IMR-90 (cell line): ENCODE measurements around the gene HDAC8. TPM values are rescaled to one million over a fixed set of nuclear protein-coding genes. Genes with fewer than 3 reads are reported as not detected.

Experiments
- ATAC-seq: fragments of 200-7000 bp; cut with Tn5 transposase; 2 replicates; pipeline ENCODE4 v1.9.1; 2020; ENCODE audit warnings: low read depth, mild to moderate bottlenecking, moderate library complexity
- BruUV-seq: library from RNA; stranded (reverse); fragments of 400-500 nt; replicated peaks from 2 replicates; lab custom pipeline; 2021; lab: Mats Ljungman, UMichigan
- CTCF ChIA-PET: fragments of 300-600 bp; formaldehyde crosslinking; extraction: SDS; loops from one replicate; lab custom pipeline; 2021; ENCODE audit warnings: antibody characterized with exemption; lab: Yijun Ruan, JAX
- POLR2A ChIA-PET: fragments of 300-600 bp; sonication (Branson Sonifier 250); formaldehyde crosslinking; loops from one replicate; lab custom pipeline; 2022; ENCODE audit warnings: antibody characterized with exemption; ENCODE audit not compliant: unreplicated experiment; lab: Charles Lee
- DNase-seq: peaks from one replicate; pipeline ENCODE4 v3.0.0; 2013
- H2AFZ ChIP-seq: replicated peaks from 2 replicates; pipeline ENCODE3; 2013; ENCODE audit warnings: low read length, mild to moderate bottlenecking; ENCODE audit not compliant: poor library complexity
- H2AK5ac ChIP-seq: 2 replicates; pipeline ENCODE4 v1.6.1; 2013; ENCODE audit warnings: low read depth, low read length, inconsistent platforms
- H2AK9ac ChIP-seq: replicated peaks from 2 replicates; pipeline ENCODE3; 2013; ENCODE audit warnings: mild to moderate bottlenecking, low read depth, low read length, moderate library complexity; ENCODE audit not compliant: poor library complexity
- H2BK120ac ChIP-seq: 2 replicates; pipeline ENCODE4 v1.6.1; 2013; ENCODE audit warnings: low read depth, low read length, inconsistent platforms
- H2BK15ac ChIP-seq: 3 replicates; pipeline ENCODE4 v1.6.1; 2013; ENCODE audit warnings: low read depth, low read length, inconsistent platforms
- H2BK20ac ChIP-seq: 2 replicates; pipeline ENCODE4 v1.6.1; 2013; ENCODE audit warnings: low read depth, mild to moderate bottlenecking, inconsistent platforms, low read length, moderate library complexity
- H2BK5ac ChIP-seq: 2 replicates; pipeline ENCODE4 v1.6.1; 2013; ENCODE audit warnings: mild to moderate bottlenecking, low read depth, low read length, inconsistent platforms; ENCODE audit not compliant: poor library complexity, severe bottlenecking
- H3K14ac ChIP-seq: replicated peaks from 2 replicates; pipeline ENCODE4 v1.6.1; 2013; ENCODE audit warnings: low read depth, low read length, inconsistent platforms
- H3K18ac ChIP-seq: 2 replicates; pipeline ENCODE4 v1.6.1; 2013; ENCODE audit warnings: low read depth, low read length, control low read depth
- H3K23ac ChIP-seq: 2 replicates; pipeline ENCODE4 v1.6.1; 2013; ENCODE audit warnings: low read depth, low read length, inconsistent platforms
- H3K27ac ChIP-seq: 2 replicates; pipeline ENCODE4 v1.5.1; 2013; ENCODE audit warnings: mild to moderate bottlenecking, control low read depth, low read length; ENCODE audit not compliant: insufficient read depth
- H3K27me3 ChIP-seq: 2 replicates; pipeline ENCODE4 v1.6.1; 2013; ENCODE audit warnings: low read length; ENCODE audit not compliant: control insufficient read depth, insufficient read depth
- H3K36me3 ChIP-seq: 2 replicates; pipeline ENCODE4 v1.6.1; 2013; ENCODE audit warnings: low read length, mixed read lengths; ENCODE audit not compliant: control insufficient read depth, insufficient read depth
- H3K4ac ChIP-seq: 2 replicates; pipeline ENCODE4 v1.6.1; 2013; ENCODE audit warnings: low read depth, low read length, inconsistent platforms
- H3K4me1 ChIP-seq: 2 replicates; pipeline ENCODE4 v1.6.1; 2013; ENCODE audit warnings: low read length, mixed read lengths; ENCODE audit not compliant: control insufficient read depth, insufficient read depth
- H3K4me2 ChIP-seq: 2 replicates; pipeline ENCODE4 v1.6.1; 2013; ENCODE audit warnings: low read depth, mild to moderate bottlenecking, control low read depth, low read length, moderate library complexity
- H3K4me3 ChIP-seq: 2 replicates; pipeline ENCODE4 v1.5.1; 2013; ENCODE audit warnings: low read depth, mild to moderate bottlenecking, control low read depth, low read length, moderate library complexity; ENCODE audit not compliant: insufficient read depth
- H3K56ac ChIP-seq: 2 replicates; pipeline ENCODE4 v1.6.1; 2013; ENCODE audit warnings: low read length, inconsistent platforms; ENCODE audit not compliant: insufficient read depth; ENCODE audit errors: extremely low read depth
- H3K79me1 ChIP-seq, 2 experiments: 2 replicates each; pipeline ENCODE4 v1.6.1; 2013; ENCODE audit warnings: low read length in 2 of 2, inconsistent platforms in 1 of 2, low read depth in 1 of 2
- H3K9ac ChIP-seq: 2 replicates; pipeline ENCODE4 v1.6.1; 2013; ENCODE audit warnings: low read depth, low read length, control low read depth
- H3K9me1 ChIP-seq: 2 replicates; pipeline ENCODE4 v1.6.1; 2013; ENCODE audit warnings: low read length, inconsistent platforms; ENCODE audit not compliant: insufficient read depth
- H3K9me3 ChIP-seq: 2 replicates; pipeline ENCODE4 v1.6.1; 2013; ENCODE audit warnings: low read length; ENCODE audit not compliant: control insufficient read depth, insufficient read depth
- H4K20me1 ChIP-seq: 2 replicates; pipeline ENCODE4 v1.6.1; 2013; ENCODE audit warnings: low read length, inconsistent platforms; ENCODE audit not compliant: insufficient read depth
- H4K5ac ChIP-seq: 2 replicates; pipeline ENCODE4 v1.6.1; 2013; ENCODE audit warnings: mild to moderate bottlenecking, low read depth, low read length, control low read depth
- H4K8ac ChIP-seq, 2 experiments: 2 replicates each; pipeline ENCODE4 v1.6.1; 2013; ENCODE audit warnings: low read depth in 2 of 2, low read length in 2 of 2, control low read depth in 1 of 2, inconsistent platforms in 1 of 2
- H4K91ac ChIP-seq: 2 replicates; pipeline ENCODE4 v1.6.1; 2013; ENCODE audit warnings: low read depth, low read length, inconsistent platforms; ENCODE audit not compliant: insufficient read depth
- MAFK ChIP-seq: IDR thresholded peaks from 2 replicates; pipeline ENCODE4 v1.6.1; 2012; ENCODE audit warnings: low read depth, low read length, improper control_type of control experiment
- MAZ ChIP-seq: IDR thresholded peaks from 2 replicates; pipeline ENCODE4 v1.6.1; 2012; ENCODE audit warnings: low read depth, mild to moderate bottlenecking, low read length, improper control_type of control experiment, moderate library complexity, borderline replicate concordance
- WGBS, 2 experiments: methylation state at CpG; one replicate each; pipeline versions ENCODE4 v1.1.5 to v1.1.7; 2013; ENCODE audit warnings: missing lambda C conversion rate in 2 of 2; ENCODE audit not compliant: insufficient read length in 1 of 2; ENCODE audit errors: extremely low coverage in 2 of 2; 5-methylcytosine and 5-hydroxymethylcytosine counted together
- dilution Hi-C: fragments of 300-500 bp; cut with HindIII; formaldehyde crosslinking; loops from one replicate; pipeline ENCODE4 v1.14.3; 2018; ENCODE audit warnings: low sequenced_read_pairs; ENCODE audit not compliant: unreplicated experiment
- in situ Hi-C: fragments of 300-500 bp; cut with MboI; formaldehyde crosslinking; loops from 3 replicates; pipeline ENCODE4 v1.14.3; 2019; ENCODE audit warnings: low sequenced_read_pairs, inconsistent platforms, mixed read lengths
- intact Hi-C: fragments of 100-400 bp; cut with micrococcal nuclease; formaldehyde crosslinking; loops from 2 replicates; pipeline ENCODE4 v1.10.0; 2022
- polyA plus RNA-seq, 3 experiments: library from polyadenylated mRNA; depleted of rRNA; stranded (reverse); fragments of >200 nt; gene quantifications; 2 replicates each; pipeline ENCODE4 v1.2.3, GENCODE V29; 2012; ENCODE audit warnings: low replicate concordance in 1 of 3
- total RNA-seq: library from RNA; depleted of rRNA; stranded (reverse); fragments of >200 nt; gene quantifications from 2 replicates; pipeline ENCODE4 v1.2.3, GENCODE V29; 2012

The HDAC8 gene
- total and polyA plus RNA-seq, 2 of the 4 experiments (the other 2 are of a cell fraction): 16.1 to 28.5 TPM

- ChIA-PET POLR2A (no interaction called here), CTCF (interaction anchor here (1.0 kb wide), 1 partner anchor 21 kb away, joined by 5 read pairs; no protein-coding TSS in a partner anchor)
- peak overlapping the region; percentile 71 for H2BK120ac ChIP-seq
- H4K8ac ChIP-seq: peak overlapping the region; percentile 12 to 55; a peak in 3 of 4 replicates
- peak overlapping the region; percentile 57 for H3K4ac ChIP-seq
- H3K79me1 ChIP-seq: no peaks in the 10 kb centered on the region
- peak overlapping the region; percentile 86; the same call in 1 of the 2 replicates for H3K4me2 ChIP-seq
- H3K18ac ChIP-seq: peak overlapping the region; percentile 53; the same call in 1 of the 2 replicates
- peak overlapping the region; percentile 40 for H2AFZ ChIP-seq
- peak overlapping the region; percentile 80 for H2BK5ac ChIP-seq
- no TSS peak for BruUV-seq
- peak overlapping the region; percentile 43 for H3K27ac ChIP-seq
- H4K20me1 ChIP-seq: no peaks in the 10 kb centered on the region
- WGBS, 2 experiments: no CpG with 5 or more reads among the region's 1 CpG
- peak overlapping the region; percentile 59 for H2BK20ac ChIP-seq
- peak overlapping the region; percentile 65; the same call in 1 of the 2 replicates for H4K91ac ChIP-seq
- H3K4me1 ChIP-seq: peaks cover 4% of the 10 kb centered on the region
- no peak for DNase-seq
- no peaks in the 10 kb centered on the region for H3K9me3 ChIP-seq
- no peaks in the 10 kb centered on the region for H3K36me3 ChIP-seq
- peak overlapping the region; percentile 63; the same call in 1 of the 2 replicates for H2AK5ac ChIP-seq
- TF ChIP-seq MAFK (peak; percentile 45), MAZ (no peak)
- H3K4me3 ChIP-seq: no peak overlapping the region
- peak; percentile 10 for ATAC-seq
- no peaks in the 10 kb centered on the region; the same call in 1 of the 2 replicates for H3K27me3 ChIP-seq
- H2AK9ac ChIP-seq: peak overlapping the region; percentile 22
- no peak overlapping the region for H3K56ac ChIP-seq
- peak overlapping the region; percentile 48; the same call in 1 of the 3 replicates for H2BK15ac ChIP-seq
- dilution Hi-C loops (no loop called here), intact Hi-C loops (no loop called here), in situ Hi-C loops (no loop called here)
- peak overlapping the region; percentile 32 for H4K5ac ChIP-seq
- H3K9ac ChIP-seq: no peak overlapping the region
- H3K14ac ChIP-seq: peak overlapping the region; percentile 50
- peaks cover 6% of the 10 kb centered on the region for H3K9me1 ChIP-seq
- H3K23ac ChIP-seq: peak overlapping the region; percentile 15; the same call in 1 of the 2 replicates
Observed at GRCh38 chrX:72621163-72621562, 48.5 kb upstream of the HDAC8 start.
